Renal pelvis (tissue), 12 donors: ENCODE data around the gene DEAF1. TPM values are rescaled to one million over a fixed set of nuclear protein-coding genes. Genes with fewer than 3 reads are reported as not detected.
"Not testable (repeated sequence)": the region's sequence is repeated elsewhere in the genome, so short reads cannot be mapped to it uniquely, and the experiment has no call there.

Experiments used
- DNase-seq: peaks from one replicate; pipeline ENCODE4 v3.0.0-alpha.2; 2013
- long read RNA-seq, 16 experiments: transcript quantifications; one replicate each; lab custom pipeline, GENCODE V29; 2026
- polyA plus RNA-seq, 3 donors: library from polyadenylated mRNA; unstranded; fragments of 120-200 nt; gene quantifications; one replicate each; pipeline ENCODE4 v1.2.1, GENCODE V29; 2013; ENCODE audit not compliant: insufficient read length in 3 of 3

DEAF1 gene
- polyA plus RNA-seq: 10 to 100 TPM; 55.3 to 61.9 (median 55.6) TPM
- long read RNA-seq, donor 1, transcript DEAF1-201 (12 exons, 2,500 nt): major isoform, 8 of 112 reads
- long read RNA-seq, donor 1, partial matches to known transcripts: 69 of 112 reads
- long read RNA-seq, donor 1, other reads (novel, unspliced or antisense): 33 of 112 reads
- long read RNA-seq, donor 2, transcript DEAF1-201 (12 exons, 2,500 nt): major isoform, 13 of 22 reads
- long read RNA-seq, donor 2, partial matches to known transcripts: 5 of 22 reads
- long read RNA-seq, donor 2, other reads (novel, unspliced or antisense): 0 of 22 reads
- long read RNA-seq, donor 3, transcript DEAF1-201 (12 exons, 2,500 nt): major isoform, 5 of 38 reads
- long read RNA-seq, donor 3, partial matches to known transcripts: 32 of 38 reads
- long read RNA-seq, donor 3, other reads (novel, unspliced or antisense): 0 of 38 reads
- long read RNA-seq, donor 4, transcript DEAF1-201 (12 exons, 2,500 nt): major isoform, 6 of 6 reads
- long read RNA-seq, donor 4, partial matches to known transcripts: 0 of 6 reads
- long read RNA-seq, donor 4, other reads (novel, unspliced or antisense): 0 of 6 reads
- long read RNA-seq, donor 5, partial matches to known transcripts: 7 of 9 reads
- long read RNA-seq, donor 5, other reads (novel, unspliced or antisense): 0 of 9 reads
- long read RNA-seq, donor 6, transcript DEAF1-201 (12 exons, 2,500 nt): major isoform, 7 of 234 reads
- long read RNA-seq, donor 6, partial matches to known transcripts: 210 of 234 reads
- long read RNA-seq, donor 6, other reads (novel, unspliced or antisense): 17 of 234 reads
- long read RNA-seq, donor 7, transcript DEAF1-201 (12 exons, 2,500 nt): major isoform, 14 of 16 reads
- long read RNA-seq, donor 7, partial matches to known transcripts: 0 of 16 reads
- long read RNA-seq, donor 7, other reads (novel, unspliced or antisense): 0 of 16 reads
- long read RNA-seq, donor 8, transcript DEAF1-201 (12 exons, 2,500 nt): major isoform, 6 of 6 reads
- long read RNA-seq, donor 8, partial matches to known transcripts: 0 of 6 reads
- long read RNA-seq, donor 8, other reads (novel, unspliced or antisense): 0 of 6 reads
- long read RNA-seq, donor 9, transcript DEAF1-201 (12 exons, 2,500 nt): major isoform, 8 of 14 reads
- long read RNA-seq, donor 9, partial matches to known transcripts: 5 of 14 reads
- long read RNA-seq, donor 9, other reads (novel, unspliced or antisense): 0 of 14 reads
- long read RNA-seq, donor 10, transcript DEAF1-201 (12 exons, 2,500 nt): major isoform, 9 of 4,390 reads
- long read RNA-seq, donor 10, partial matches to known transcripts: 4,132 of 4,390 reads
- long read RNA-seq, donor 10, other reads (novel, unspliced or antisense): 249 of 4,390 reads
- long read RNA-seq, donor 11, transcript DEAF1-201 (12 exons, 2,500 nt): major isoform, 5 of 4,281 reads
- long read RNA-seq, donor 11, partial matches to known transcripts: 4,042 of 4,281 reads
- long read RNA-seq, donor 11, other reads (novel, unspliced or antisense): 233 of 4,281 reads
- long read RNA-seq, donor 12, transcript DEAF1-201 (12 exons, 2,500 nt): major isoform, 10 of 245 reads
- long read RNA-seq, donor 12, partial matches to known transcripts: 204 of 245 reads
- long read RNA-seq, donor 12, other reads (novel, unspliced or antisense): 29 of 245 reads
- long read RNA-seq, donor 13, partial matches to known transcripts: 4,471 of 4,661 reads
- long read RNA-seq, donor 13, other reads (novel, unspliced or antisense): 189 of 4,661 reads
- long read RNA-seq, donor 14: 0 reads
- long read RNA-seq, donor 15, transcript DEAF1-201 (12 exons, 2,500 nt): major isoform, 12 of 189 reads
- long read RNA-seq, donor 15, partial matches to known transcripts: 159 of 189 reads
- long read RNA-seq, donor 15, other reads (novel, unspliced or antisense): 17 of 189 reads
- long read RNA-seq, donor 16, transcript DEAF1-201 (12 exons, 2,500 nt): major isoform, 7 of 18 reads
- long read RNA-seq, donor 16, partial matches to known transcripts: 0 of 18 reads
- long read RNA-seq, donor 16, other reads (novel, unspliced or antisense): 11 of 18 reads

GRCh38 chr11:694563-695287 is at the start of gene DEAF1:
DEAF1 (minus strand) TSS chr11:695222; CDS start chr11:695047, 175 bp downstream.
- peak; percentile 97 for DNase-seq

- DNase-seq: no peak
Measured at GRCh38 chr11:742571-743201, 47.7 kb upstream of the DEAF1 start.

GRCh38 chr11:742156-742546 is 47.1 kb upstream of the DEAF1 start:
- no peak for DNase-seq

GRCh38 chr11:737899-738298 is 42.9 kb upstream of the DEAF1 start:
- DNase-seq: not testable (repeated sequence)

GRCh38 chr11:737366-737765 is 42.3 kb upstream of the DEAF1 start:
- DNase-seq: no peak

GRCh38 chr11:734541-734940 is 39.5 kb upstream of the DEAF1 start:
- DNase-seq: not testable (repeated sequence)

GRCh38 chr11:733072-733471 is 38.0 kb upstream of the DEAF1 start:
- no peak for DNase-seq

GRCh38 chr11:729492-730074 is 34.6 kb upstream of the DEAF1 start:
- DNase-seq: no peak

GRCh38 chr11:728901-729491 is 34.0 kb upstream of the DEAF1 start:
- DNase-seq: no peak

- no peak for DNase-seq
Measured at GRCh38 chr11:727859-728748, 33.1 kb upstream of the DEAF1 start.

GRCh38 chr11:727281-727701 is 32.3 kb upstream of the DEAF1 start:
- no peak for DNase-seq

GRCh38 chr11:726278-727220 is 31.5 kb upstream of the DEAF1 start:
- no peak for DNase-seq

GRCh38 chr11:725624-726202 is 30.7 kb upstream of the DEAF1 start:
- no peak for DNase-seq

- DNase-seq: no peak
Measured at GRCh38 chr11:724778-725386, 29.9 kb upstream of the DEAF1 start.
